Hematopoietic multipotent progenitor cell treated with erythropoietin and hydrocortisone succinate and interleukin-3 and kit ligand, for 6 days (in vitro differentiated cells): ENCODE results near the gene SULT4A1.

ENCODE experiments used
- DNase-seq: peaks from one replicate; pipeline ENCODE4 v3.0.0-alpha.2; 2015

The SULT4A1 gene

GRCh38 chr22:43827003-43827735 lies 35.1 kb downstream of the SULT4A1 start:
- DNase-seq = no peak

GRCh38 chr22:43826142-43827002 lies 35.9 kb downstream of the SULT4A1 start:
- DNase-seq = no peak

GRCh38 chr22:43825651-43826050 lies 36.7 kb downstream of the SULT4A1 start:
- no peak for DNase-seq

GRCh38 chr22:43824724-43825420 lies 37.4 kb downstream of the SULT4A1 start:
- no peak for DNase-seq

GRCh38 chr22:43823911-43824665 lies 38.2 kb downstream of the SULT4A1 start:
- DNase-seq = no peak

- DNase-seq = no peak
These were observed 38.9 kb downstream of the SULT4A1 start for GRCh38 chr22:43823353-43823908.

GRCh38 chr22:43821606-43822425 lies 40.5 kb downstream of the SULT4A1 start:
- no peak for DNase-seq

GRCh38 chr22:43820651-43821305 lies 41.5 kb downstream of the SULT4A1 start:
- no peak for DNase-seq

GRCh38 chr22:43819931-43820640 lies 42.2 kb downstream of the SULT4A1 start:
- no peak for DNase-seq

GRCh38 chr22:43819421-43819921 lies 42.8 kb downstream of the SULT4A1 start:
- DNase-seq = no peak

- no peak for DNase-seq
These were observed 43.3 kb downstream of the SULT4A1 start for GRCh38 chr22:43818981-43819380.

- DNase-seq = no peak
These were observed 44.9 kb downstream of the SULT4A1 start for GRCh38 chr22:43817402-43817801.

GRCh38 chr22:43814264-43814663 lies 48.0 kb downstream of the SULT4A1 start:
- no peak for DNase-seq

- no peak for DNase-seq
These were observed 49.4 kb downstream of the SULT4A1 start for GRCh38 chr22:43812890-43813289.

GRCh38 chr22:43812149-43812842 lies 50.0 kb downstream of the SULT4A1 start, which contains the start of gene EFCAB6:
Gene EFCAB6 (minus strand): TSS chr22:43812305. CDS start chr22:43782318, 29,987 bp downstream.
- peak; percentile 99 for DNase-seq

- peak; percentile 64 for DNase-seq
These were observed 50.5 kb downstream of the SULT4A1 start for GRCh38 chr22:43811777-43812148.

GRCh38 chr22:43802897-43803495 lies 59.3 kb downstream of the SULT4A1 start:
- no peak for DNase-seq

- no peak for DNase-seq
These were observed 61.3 kb downstream of the SULT4A1 start for GRCh38 chr22:43800970-43801369.

GRCh38 chr22:43798492-43798891 lies 63.8 kb downstream of the SULT4A1 start:
- no peak for DNase-seq
